IPS-15b (cell line): ENCODE data around the gene TTF1.

Experiments used
- H3K27me3 ChIP-seq: one replicate; pipeline ENCODE4 v1.6.1; 2013; ENCODE audit warnings: low read length; ENCODE audit not compliant: control insufficient read depth, insufficient read depth
- H3K36me3 ChIP-seq: one replicate; pipeline ENCODE4 v1.6.1; 2013; ENCODE audit warnings: low read length; ENCODE audit not compliant: control insufficient read depth, insufficient read depth
- H3K4me1 ChIP-seq: one replicate; pipeline ENCODE4 v1.6.1; 2013; ENCODE audit warnings: mild to moderate bottlenecking, low read length; ENCODE audit not compliant: control insufficient read depth, insufficient read depth
- H3K4me3 ChIP-seq: one replicate; pipeline ENCODE4 v1.5.1; 2013; ENCODE audit warnings: low read depth, low read length
- H3K9ac ChIP-seq: one replicate; pipeline ENCODE4 v1.6.1; 2013; ENCODE audit warnings: low read depth, mild to moderate bottlenecking, low read length
- H3K9me3 ChIP-seq: one replicate; pipeline ENCODE4 v1.6.1; 2013; ENCODE audit warnings: mild to moderate bottlenecking, low read length; ENCODE audit not compliant: control insufficient read depth, insufficient read depth

TTF1 gene, protein sequence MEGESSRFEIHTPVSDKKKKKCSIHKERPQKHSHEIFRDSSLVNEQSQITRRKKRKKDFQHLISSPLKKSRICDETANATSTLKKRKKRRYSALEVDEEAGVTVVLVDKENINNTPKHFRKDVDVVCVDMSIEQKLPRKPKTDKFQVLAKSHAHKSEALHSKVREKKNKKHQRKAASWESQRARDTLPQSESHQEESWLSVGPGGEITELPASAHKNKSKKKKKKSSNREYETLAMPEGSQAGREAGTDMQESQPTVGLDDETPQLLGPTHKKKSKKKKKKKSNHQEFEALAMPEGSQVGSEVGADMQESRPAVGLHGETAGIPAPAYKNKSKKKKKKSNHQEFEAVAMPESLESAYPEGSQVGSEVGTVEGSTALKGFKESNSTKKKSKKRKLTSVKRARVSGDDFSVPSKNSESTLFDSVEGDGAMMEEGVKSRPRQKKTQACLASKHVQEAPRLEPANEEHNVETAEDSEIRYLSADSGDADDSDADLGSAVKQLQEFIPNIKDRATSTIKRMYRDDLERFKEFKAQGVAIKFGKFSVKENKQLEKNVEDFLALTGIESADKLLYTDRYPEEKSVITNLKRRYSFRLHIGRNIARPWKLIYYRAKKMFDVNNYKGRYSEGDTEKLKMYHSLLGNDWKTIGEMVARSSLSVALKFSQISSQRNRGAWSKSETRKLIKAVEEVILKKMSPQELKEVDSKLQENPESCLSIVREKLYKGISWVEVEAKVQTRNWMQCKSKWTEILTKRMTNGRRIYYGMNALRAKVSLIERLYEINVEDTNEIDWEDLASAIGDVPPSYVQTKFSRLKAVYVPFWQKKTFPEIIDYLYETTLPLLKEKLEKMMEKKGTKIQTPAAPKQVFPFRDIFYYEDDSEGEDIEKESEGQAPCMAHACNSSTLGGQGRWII

DNA sequence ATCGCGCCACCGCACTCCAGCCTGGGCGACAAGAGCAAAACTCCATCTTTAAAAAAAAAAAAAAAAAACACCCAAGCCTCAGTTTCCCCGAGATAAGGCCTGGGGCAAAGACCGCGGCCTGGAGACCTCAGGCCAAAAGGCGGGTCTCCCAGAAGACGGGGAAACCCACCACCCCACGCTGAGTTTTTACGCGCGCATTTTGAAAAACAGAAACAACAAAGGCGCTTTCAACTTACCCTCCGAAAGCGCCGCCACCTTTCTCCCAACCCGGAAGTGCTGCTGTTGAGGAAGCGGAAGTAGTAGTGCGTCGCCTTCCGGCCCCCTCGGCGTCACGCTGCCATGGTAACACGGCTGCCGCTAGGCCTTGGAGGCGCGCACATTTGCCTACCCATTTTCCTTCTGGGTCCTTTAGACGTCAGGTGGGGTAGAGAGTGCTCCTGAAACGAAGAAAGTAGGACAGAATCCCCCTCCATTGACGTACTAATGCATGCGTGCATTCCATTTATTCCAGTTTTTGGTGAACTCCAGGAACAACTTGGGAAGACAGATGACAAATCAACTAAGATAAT lies at the start of gene TTF1:
TTF1 (minus strand) TSS at position 287 of the 569 bp plus-strand sequence. CDS start 4,019 bp downstream, outside the sequence.
- peak within 1 kb of the TSS; percentile 88 for H3K4me3 ChIP-seq
- H3K36me3 ChIP-seq = peaks cover under 1% of the 10 kb centered on the region
- no peaks in the 10 kb centered on the region for H3K9me3 ChIP-seq
- peak within 1 kb of the TSS; percentile 50 for H3K9ac ChIP-seq
- peaks cover 26% of the 10 kb centered on the region for H3K27me3 ChIP-seq
- H3K4me1 ChIP-seq = peaks cover 13% of the 10 kb centered on the region

DNA sequence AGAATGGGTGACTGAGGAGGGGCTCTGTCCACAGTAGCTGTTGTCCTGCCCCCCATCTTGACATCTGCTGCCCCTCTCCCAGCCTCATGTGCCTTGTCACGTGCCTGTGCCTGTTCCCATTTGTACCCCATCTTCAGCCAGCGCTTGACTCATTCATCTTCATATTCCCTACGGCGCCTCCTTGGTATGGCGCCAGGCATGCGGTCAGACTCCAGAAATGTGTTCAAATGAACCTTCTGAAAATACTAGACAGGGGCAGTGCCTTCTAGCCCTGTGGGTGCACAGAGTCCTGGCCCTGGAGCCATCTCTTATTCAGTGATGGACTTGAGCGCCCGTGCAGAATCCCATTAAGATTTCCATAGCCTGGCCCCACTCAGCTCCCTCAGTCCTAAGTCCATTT lies 49.6 kb upstream of the TTF1 start:
- H3K36me3 ChIP-seq = no peaks in the 10 kb centered on the region
- H3K4me1 ChIP-seq = no peaks in the 10 kb centered on the region
- H3K9ac ChIP-seq = no peak overlapping the region
- no peak overlapping the region for H3K4me3 ChIP-seq
- no peaks in the 10 kb centered on the region for H3K9me3 ChIP-seq
- H3K27me3 ChIP-seq = no peaks in the 10 kb centered on the region

DNA sequence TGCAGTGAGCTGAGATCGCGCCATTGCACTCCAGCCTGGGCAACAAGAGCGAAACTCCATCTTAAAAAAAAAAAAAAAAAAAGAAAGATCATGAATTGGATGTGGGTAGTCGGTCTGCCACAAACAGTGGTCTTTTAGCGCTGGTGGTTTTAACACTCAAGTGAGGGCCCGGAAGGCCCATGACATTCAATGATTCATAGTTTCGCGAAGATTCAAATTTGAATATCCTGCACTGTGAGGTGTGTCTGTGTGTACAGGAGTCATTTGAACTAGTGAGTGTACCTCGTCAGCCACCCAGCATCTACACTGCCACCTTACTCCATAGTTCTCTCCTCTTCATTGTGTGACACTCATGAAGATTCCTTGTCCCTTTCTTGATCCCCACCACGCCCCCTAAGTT lies 44.6 kb upstream of the TTF1 start:
- no peaks in the 10 kb centered on the region for H3K4me1 ChIP-seq
- no peaks in the 10 kb centered on the region for H3K9me3 ChIP-seq
- no peaks in the 10 kb centered on the region for H3K27me3 ChIP-seq
- H3K9ac ChIP-seq = no peak overlapping the region
- no peak overlapping the region for H3K4me3 ChIP-seq
- H3K36me3 ChIP-seq = no peaks in the 10 kb centered on the region

DNA sequence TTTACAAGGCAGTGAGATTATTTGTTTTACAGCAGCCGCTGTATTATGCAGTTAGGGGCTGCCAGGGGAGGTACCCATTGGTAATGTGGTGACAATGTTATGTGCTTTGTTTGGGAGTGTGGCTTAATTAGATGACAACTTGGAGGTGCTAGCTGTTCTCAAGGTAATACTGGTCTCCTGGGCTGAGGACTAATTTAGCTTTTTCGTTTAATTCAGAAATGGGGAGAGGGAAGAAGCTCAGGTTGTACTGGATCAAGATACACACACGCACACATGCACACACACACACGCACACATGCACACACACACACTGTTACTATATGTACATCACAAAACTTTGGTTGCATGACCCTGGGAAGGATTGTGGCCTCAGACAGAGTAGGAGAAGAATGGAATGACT lies 41.3 kb upstream of the TTF1 start:
- no peak overlapping the region for H3K4me3 ChIP-seq
- H3K9me3 ChIP-seq = no peaks in the 10 kb centered on the region
- no peaks in the 10 kb centered on the region for H3K36me3 ChIP-seq
- H3K27me3 ChIP-seq = no peaks in the 10 kb centered on the region
- no peak overlapping the region for H3K9ac ChIP-seq
- no peaks in the 10 kb centered on the region for H3K4me1 ChIP-seq

DNA sequence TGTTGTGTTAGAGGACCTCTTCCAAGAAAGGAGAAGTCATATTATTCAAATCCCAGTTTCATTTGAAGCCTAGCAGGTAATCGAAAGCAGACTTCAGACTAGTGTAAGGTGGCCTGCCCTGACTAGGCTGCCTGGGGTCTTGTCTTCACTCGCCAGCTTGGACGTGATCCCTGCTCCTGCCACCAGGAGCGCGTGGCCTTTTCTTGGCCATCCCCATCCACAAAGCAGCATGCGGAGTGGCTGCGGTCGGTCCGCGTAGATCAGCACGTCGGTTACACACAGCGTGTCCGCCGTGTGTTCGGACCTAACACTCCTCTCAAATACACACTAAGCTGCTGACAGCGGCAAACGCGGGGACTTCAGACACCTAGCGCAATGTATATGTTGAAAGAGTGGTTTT lies 40.7 kb upstream of the TTF1 start:
- Histone ChIP-seq H3K36me3 (no peaks in the 10 kb centered on the region), H3K4me1 (no peaks in the 10 kb centered on the region), H3K4me3 (no peak overlapping the region), H3K9ac (no peak overlapping the region), H3K9me3 (no peaks in the 10 kb centered on the region), H3K27me3 (no peaks in the 10 kb centered on the region)

DNA sequence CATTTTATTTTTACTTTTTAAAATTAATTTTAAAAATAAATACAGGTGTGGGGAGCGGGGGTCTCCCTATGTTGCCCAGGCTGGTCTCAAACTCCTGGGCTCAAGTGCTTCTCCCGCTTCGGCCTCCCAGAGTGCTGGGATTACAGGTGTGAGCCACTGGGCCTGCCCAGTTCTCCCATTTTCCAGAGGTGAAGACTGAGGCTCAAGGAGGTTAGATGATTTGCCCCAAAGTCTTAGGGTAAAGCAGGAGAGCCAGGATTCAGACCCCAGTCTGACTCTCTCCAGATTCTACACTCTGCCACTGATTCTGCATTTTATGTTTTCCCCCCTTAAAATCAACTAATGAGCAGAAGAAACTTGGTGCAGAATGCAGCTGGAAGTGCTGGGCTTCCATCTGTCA lies 40.2 kb upstream of the TTF1 start:
- Histone ChIP-seq H3K27me3 (no peaks in the 10 kb centered on the region), H3K4me1 (no peaks in the 10 kb centered on the region), H3K9me3 (no peaks in the 10 kb centered on the region), H3K9ac (no peak overlapping the region), H3K4me3 (no peak overlapping the region), H3K36me3 (no peaks in the 10 kb centered on the region)

DNA sequence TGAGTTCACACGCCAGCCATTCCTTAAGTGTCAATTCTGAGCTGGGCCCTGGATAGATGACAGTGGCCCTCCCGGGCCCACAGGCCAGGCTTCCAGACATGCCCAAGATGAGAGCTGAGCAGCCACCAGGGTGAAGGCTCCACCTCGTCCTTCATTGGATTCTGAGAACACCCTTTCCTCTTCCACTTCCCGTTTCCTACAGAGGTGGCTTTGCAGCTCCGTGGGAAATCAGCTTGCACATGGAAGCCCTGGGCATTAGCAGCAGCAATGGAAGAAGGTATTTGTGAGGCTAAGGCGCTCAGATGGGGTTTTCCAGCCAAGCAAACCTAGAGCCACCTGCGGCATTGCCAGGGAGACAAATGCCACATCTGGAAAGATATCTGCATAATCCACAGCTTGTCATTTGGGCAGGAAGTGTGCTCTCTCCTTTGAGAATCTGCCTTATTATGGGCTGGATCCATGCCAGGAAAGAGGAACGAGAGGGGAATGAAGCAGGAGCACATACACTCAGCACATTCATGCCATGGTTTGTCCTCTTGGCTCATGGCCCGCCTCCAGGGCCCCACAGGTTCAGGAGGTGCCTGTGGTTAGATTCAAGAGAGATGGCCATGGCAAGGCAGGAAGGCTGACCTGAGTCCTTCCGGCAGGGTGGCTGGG lies 37.4 kb upstream of the TTF1 start:
- Histone ChIP-seq H3K36me3 (no peaks in the 10 kb centered on the region), H3K9ac (no peak overlapping the region), H3K9me3 (no peaks in the 10 kb centered on the region), H3K4me1 (peaks cover 6% of the 10 kb centered on the region), H3K4me3 (no peak overlapping the region), H3K27me3 (no peaks in the 10 kb centered on the region)

DNA sequence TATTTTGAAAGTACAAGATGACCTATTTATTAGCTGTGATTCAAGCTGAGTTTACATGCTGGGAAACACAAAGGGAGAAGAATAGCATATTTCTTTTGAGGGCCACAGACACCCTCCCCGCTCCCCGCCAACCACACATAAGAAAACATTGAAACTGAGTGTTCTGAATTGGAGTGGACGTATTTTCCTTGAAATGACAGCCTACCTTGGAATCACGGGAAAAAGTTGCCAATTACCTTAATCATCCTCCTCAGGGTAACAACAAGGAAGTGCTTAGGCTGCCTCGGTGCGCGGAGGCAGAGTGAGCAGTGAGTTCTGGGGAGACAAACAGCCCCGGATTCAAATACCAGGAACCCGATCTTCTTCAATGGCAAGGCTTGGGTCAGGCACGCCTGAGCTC lies 34.8 kb upstream of the TTF1 start:
- H3K9me3 ChIP-seq = no peaks in the 10 kb centered on the region
- H3K27me3 ChIP-seq = no peaks in the 10 kb centered on the region
- H3K4me3 ChIP-seq = no peak overlapping the region
- H3K9ac ChIP-seq = no peak overlapping the region
- no peaks in the 10 kb centered on the region for H3K36me3 ChIP-seq
- peaks cover 6% of the 10 kb centered on the region for H3K4me1 ChIP-seq

DNA sequence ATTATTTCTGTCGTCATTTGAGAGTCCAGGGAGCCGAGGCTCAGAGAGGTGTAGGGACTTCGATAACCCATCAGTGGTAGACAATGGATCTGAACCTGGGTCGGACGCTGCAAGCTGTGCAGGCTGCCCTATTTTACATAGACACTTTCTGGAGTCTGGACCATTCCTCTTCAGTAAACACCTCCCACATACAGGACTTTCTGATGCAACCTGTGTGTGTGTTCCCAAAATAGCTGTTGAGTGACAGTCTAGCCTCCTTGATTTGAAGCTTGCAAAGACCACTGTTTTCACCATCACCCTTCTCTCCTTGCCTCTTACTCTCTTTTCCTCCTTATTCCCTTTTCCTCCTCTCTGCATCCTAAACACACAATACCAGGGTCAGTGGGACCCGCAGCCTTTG lies 34.1 kb upstream of the TTF1 start:
- H3K9me3 ChIP-seq = no peaks in the 10 kb centered on the region
- H3K4me3 ChIP-seq = no peak overlapping the region
- H3K27me3 ChIP-seq = no peaks in the 10 kb centered on the region
- peaks cover 6% of the 10 kb centered on the region for H3K4me1 ChIP-seq
- H3K36me3 ChIP-seq = no peaks in the 10 kb centered on the region
- no peak overlapping the region for H3K9ac ChIP-seq

DNA sequence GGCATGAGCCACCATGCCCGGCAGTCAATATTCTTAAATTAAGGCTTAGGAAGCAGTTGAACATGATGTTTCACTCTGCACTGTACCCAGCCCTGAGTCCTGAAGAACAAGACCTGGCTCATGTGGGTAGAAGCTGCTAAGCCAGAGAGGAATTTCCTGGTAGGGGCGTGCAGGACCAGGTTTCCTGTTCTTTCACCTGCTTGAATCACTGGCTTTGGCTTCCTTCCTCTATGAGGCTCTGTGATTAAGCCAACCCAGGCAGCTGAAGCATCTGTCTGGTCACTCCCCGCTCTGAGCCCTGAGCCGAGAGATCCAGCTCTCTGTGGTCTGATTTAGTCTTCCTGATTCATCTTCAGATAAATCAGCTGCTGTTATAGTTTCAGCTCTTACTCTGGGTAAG lies 32.5 kb upstream of the TTF1 start:
- Histone ChIP-seq H3K4me1 (peaks cover 10% of the 10 kb centered on the region), H3K27me3 (no peaks in the 10 kb centered on the region), H3K4me3 (no peak overlapping the region), H3K9ac (no peak overlapping the region), H3K9me3 (no peaks in the 10 kb centered on the region), H3K36me3 (no peaks in the 10 kb centered on the region)

DNA sequence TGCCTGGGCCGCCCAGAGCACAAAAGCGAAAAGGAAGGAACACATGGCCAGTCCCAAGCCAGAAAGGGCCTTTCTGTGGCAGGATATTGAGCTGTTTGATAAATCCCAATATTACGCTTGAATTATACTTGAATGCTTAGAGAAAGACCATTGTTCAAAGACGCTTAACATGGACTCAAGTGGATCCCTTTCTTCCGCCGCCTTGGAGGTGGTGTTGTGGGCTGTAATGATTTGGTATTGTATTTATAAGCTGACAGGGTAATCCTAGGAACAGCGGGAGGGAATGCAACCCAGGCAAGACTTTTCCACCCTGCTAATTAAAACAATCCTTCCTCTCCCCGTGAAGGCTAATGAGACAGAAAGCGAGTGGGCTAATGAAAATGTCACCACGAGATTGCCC lies 28.2 kb upstream of the TTF1 start:
- Histone ChIP-seq H3K36me3 (no peaks in the 10 kb centered on the region), H3K4me3 (no peak overlapping the region), H3K9ac (no peak overlapping the region), H3K4me1 (peaks cover 4% of the 10 kb centered on the region), H3K27me3 (no peaks in the 10 kb centered on the region), H3K9me3 (no peaks in the 10 kb centered on the region)
